ENCODE results near the gene PLEKHG5.

GRCh38 chr1:6491081-6491449 lies 402 bp downstream of the PLEKHG5 start:
- TF ChIP-seq EZH2 (IDR thresholded peaks at IDR 0.05; ENCODE audit: borderline replicate concordance, insufficient read depth, low read depth, low read length, poor library complexity, severe bottlenecking) (no peak), CTCF (IDR thresholded peaks at IDR 0.05) (no peak)

All from B cell (primary cell).